ENCODE results near the gene PRSS27.
"Not testable (repeated sequence)": the region's sequence is repeated elsewhere in the genome, so short reads cannot be mapped to it uniquely, and the experiment has no call there.

GRCh38 chr16:2666671-2667070 is 53.4 kb downstream of the PRSS27 start:
- not testable (repeated sequence) for TF ChIP-seq CTCF (conservative IDR thresholded peaks at IDR 0.05; ENCODE audit: low read length); EZH2phosphoT487 (IDR thresholded peaks at IDR 0.05; ENCODE audit: borderline replicate concordance)

All from Loucy (cell line).